ENCODE data around the gene GNPTG. TPM values are rescaled to one million over a fixed set of nuclear protein-coding genes. Genes with fewer than 3 reads are reported as not detected.

Gene GNPTG
- total and polyA plus RNA-seq, 2 of the 8 experiments (the other 6 are each of a cell fraction or from before 2014, with no cell fraction given), result 26.2 to 51.2 TPM

- no peak overlapping the region for H3K14ac ChIP-seq (ENCODE audit: insufficient read length)
- H3K79me2 ChIP-seq (ENCODE audit: control insufficient read depth in 1 of 2, insufficient read depth in 2 of 2, low read length in 2 of 2), result peaks cover 35 to 38% of the 10 kb centered on the region in 2 experiments
- ChIA-PET POLR2A (ENCODE audit: partially characterized antibody) (interaction anchor here (0.6 to 11.4 kb wide), 13 partner anchors 8 to 462 kb away, joined by 3 to 106 read pairs (median 4); no protein-coding TSS in a partner anchor), CTCF (ENCODE audit: partially characterized antibody) (interaction anchor here (1.2 kb wide), 1 partner anchor 18 kb away, joined by 3 read pairs; no protein-coding TSS in a partner anchor)
- peak overlapping the region; percentile 59 to 92 (median 90) for H3K4me3 ChIP-seq (ENCODE audit: extremely low read depth in 1 of 4, insufficient read depth in 2 of 4, low read depth in 3 of 4, low read length in 4 of 4)
- H3K4me2 ChIP-seq (ENCODE audit: insufficient read depth in 1 of 2, low read depth in 2 of 2, low read length in 2 of 2), result peak overlapping the region; percentile 46 to 52
- peaks cover 30 to 31% of the 10 kb centered on the region in 2 experiments for H4K20me1 ChIP-seq (replicated peaks in 1 of 2; ENCODE audit: control insufficient read depth in 1 of 2, insufficient read depth in 2 of 2, low read length in 2 of 2)
- H4K5ac ChIP-seq (ENCODE audit: insufficient read length, low read depth, low read length), result peak overlapping the region; percentile 2
- H3K4ac ChIP-seq (replicated peaks; ENCODE audit: insufficient read length, low read depth, low read length), result peak overlapping the region; percentile 36
- H4K91ac ChIP-seq (replicated peaks; ENCODE audit: insufficient read length, low read length), result peak overlapping the region; percentile 84
- H3K23me2 ChIP-seq (ENCODE audit: low read depth, low read length), result peaks cover 22% of the 10 kb centered on the region
- no peak overlapping the region for H3K9ac ChIP-seq (replicated peaks in 1 of 4; ENCODE audit: extremely low read depth in 1 of 4, low read depth in 3 of 4, low read length in 3 of 4)
- H3K4me1 ChIP-seq (replicated peaks in 1 of 4; ENCODE audit: control insufficient read depth in 3 of 4, insufficient read depth in 4 of 4, low read length in 3 of 4), result peaks cover 0 to 20% (median 12%) of the 10 kb centered on the region in 4 experiments; a peak in 6 of 7 replicates
- no peak overlapping the region for H2BK20ac ChIP-seq (ENCODE audit: low read length)
- H3K36me3 ChIP-seq (ENCODE audit: control insufficient read depth in 2 of 4, insufficient read depth in 4 of 4, low read length in 3 of 4), result peaks cover 0 to 6% (median 0%) of the 10 kb centered on the region in 4 experiments; a peak in 1 of 8 replicates
- no peak overlapping the region for H2BK120ac ChIP-seq (replicated peaks; ENCODE audit: low read depth, low read length)
- WGBS, 2 experiments (ENCODE audit: extremely low coverage in 1 of 2, insufficient coverage in 1 of 2, insufficient read length in 1 of 2, insufficient replicate concordance in 2 of 2, low coverage in 1 of 2, low lambda C conversion rate in 2 of 2, missing lambda C conversion rate in 1 of 2), result 15 to 98% methylated on average over 5 to 14 of the region's 43 CpGs
- H2AK5ac ChIP-seq (ENCODE audit: low read depth, low read length), result peak overlapping the region; percentile 86; the same call in 1 of the 2 replicates
- peak overlapping the region; percentile 97 for H2BK12ac ChIP-seq (ENCODE audit: low read depth, low read length)
- no peak for DNase-seq (ENCODE audit: low read depth in 1 of 2, low spot score in 2 of 2)
- peak; percentile 36 for FAIRE-seq
- no peak overlapping the region for H3K23ac ChIP-seq (ENCODE audit: insufficient read length)
- no peaks in the 10 kb centered on the region for H3K9me3 ChIP-seq (ENCODE audit: insufficient read depth in 2 of 2, low read depth in 1 of 2, low read length in 1 of 2)
- H3K18ac ChIP-seq (ENCODE audit: extremely low read depth, low read length), result peak overlapping the region; percentile 71
- H2BK15ac ChIP-seq (ENCODE audit: low read length), result peak overlapping the region; percentile 46; the same call in 1 of the 2 replicates
- no peaks in the 10 kb centered on the region for H3K27me3 ChIP-seq (replicated peaks in 1 of 4; ENCODE audit: control insufficient read depth in 3 of 4, extremely low read depth in 1 of 4, insufficient read depth in 3 of 4, low read length in 3 of 4)
- H3K27ac ChIP-seq (ENCODE audit: low read depth, low read length), result no peak overlapping the region
- H2BK5ac ChIP-seq (ENCODE audit: low read depth, low read length), result no peak overlapping the region
- H4K8ac ChIP-seq (ENCODE audit: extremely low read depth, insufficient read depth, low read length), result no peak overlapping the region
- H3K56ac ChIP-seq (replicated peaks; ENCODE audit: insufficient read length, low read depth, low read length), result peak overlapping the region; percentile 40
- no peak overlapping the region for H2AFZ ChIP-seq (ENCODE audit: low read length)
- peaks cover 3% of the 10 kb centered on the region; the same call in 1 of the 2 replicates for H3K79me1 ChIP-seq (ENCODE audit: low read depth, low read length)
- TF ChIP-seq CREB1 (IDR thresholded peaks at IDR 0.05), result no peak
- 0 out of 2 replicates have a peak, but pooled peaks have one; percentile 75 for TF ChIP-seq ATF2 (IDR thresholded peaks at IDR 0.05; ENCODE audit: low read length)
- TF ChIP-seq SIRT6 (IDR thresholded peaks at IDR 0.05; ENCODE audit: low read length), result no peak
- no peak for TF ChIP-seq BCL11A (IDR thresholded peaks at IDR 0.05; ENCODE audit: low read depth in 2 of 2, low read length in 2 of 2)
- no peak for TF ChIP-seq CTBP2 (IDR thresholded peaks at IDR 0.05; ENCODE audit: borderline replicate concordance, insufficient read depth, insufficient read length, low read length)
- TF ChIP-seq PHF8 (conservative IDR thresholded peaks at IDR 0.05; ENCODE audit: low read depth, low read length), result peak; percentile 57
- TF ChIP-seq TEAD4 (IDR thresholded peaks at IDR 0.05; ENCODE audit: low read depth, low read length), result no peak
- no peak for TF ChIP-seq USF2 (IDR thresholded peaks at IDR 0.05; ENCODE audit: low read length)
Measured at GRCh38 chr16:1308036-1308976, 43.4 kb upstream of the GNPTG start.
